IMR-90 (cell line): ENCODE measurements around the gene KLHDC2. TPM values are rescaled to one million over a fixed set of nuclear protein-coding genes. Genes with fewer than 3 reads are reported as not detected.
A peak's percentile ranks its signal among the peaks of the same experiment; 100 is the strongest.

Source experiments
- ATAC-seq: fragments of 200-7000 bp; cut with Tn5 transposase; 2 replicates; pipeline ENCODE4 v1.9.1; 2020; ENCODE audit warnings: low read depth, mild to moderate bottlenecking, moderate library complexity
- BruUV-seq: library from RNA; stranded (reverse); fragments of 400-500 nt; replicated peaks from 2 replicates; lab custom pipeline; 2021; lab: Mats Ljungman, UMichigan
- CTCF ChIA-PET: fragments of 300-600 bp; formaldehyde crosslinking; extraction: SDS; loops from one replicate; lab custom pipeline; 2021; ENCODE audit warnings: antibody characterized with exemption; lab: Yijun Ruan, JAX
- POLR2A ChIA-PET: fragments of 300-600 bp; sonication (Branson Sonifier 250); formaldehyde crosslinking; loops from one replicate; lab custom pipeline; 2022; ENCODE audit warnings: antibody characterized with exemption; ENCODE audit not compliant: unreplicated experiment; lab: Charles Lee
- DNase-seq: peaks from one replicate; pipeline ENCODE4 v3.0.0; 2013
- H2AFZ ChIP-seq: replicated peaks from 2 replicates; pipeline ENCODE3; 2013; ENCODE audit warnings: low read length, mild to moderate bottlenecking; ENCODE audit not compliant: poor library complexity
- H2AK5ac ChIP-seq: 2 replicates; pipeline ENCODE4 v1.6.1; 2013; ENCODE audit warnings: low read depth, low read length, inconsistent platforms
- H2AK9ac ChIP-seq: replicated peaks from 2 replicates; pipeline ENCODE3; 2013; ENCODE audit warnings: mild to moderate bottlenecking, low read depth, low read length, moderate library complexity; ENCODE audit not compliant: poor library complexity
- H2BK120ac ChIP-seq: 2 replicates; pipeline ENCODE4 v1.6.1; 2013; ENCODE audit warnings: low read depth, low read length, inconsistent platforms
- H2BK15ac ChIP-seq: 3 replicates; pipeline ENCODE4 v1.6.1; 2013; ENCODE audit warnings: low read depth, low read length, inconsistent platforms
- H2BK20ac ChIP-seq: 2 replicates; pipeline ENCODE4 v1.6.1; 2013; ENCODE audit warnings: low read depth, mild to moderate bottlenecking, inconsistent platforms, low read length, moderate library complexity
- H2BK5ac ChIP-seq: 2 replicates; pipeline ENCODE4 v1.6.1; 2013; ENCODE audit warnings: mild to moderate bottlenecking, low read depth, low read length, inconsistent platforms; ENCODE audit not compliant: poor library complexity, severe bottlenecking
- H3K14ac ChIP-seq: replicated peaks from 2 replicates; pipeline ENCODE4 v1.6.1; 2013; ENCODE audit warnings: low read depth, low read length, inconsistent platforms
- H3K18ac ChIP-seq: 2 replicates; pipeline ENCODE4 v1.6.1; 2013; ENCODE audit warnings: low read depth, low read length, control low read depth
- H3K23ac ChIP-seq: 2 replicates; pipeline ENCODE4 v1.6.1; 2013; ENCODE audit warnings: low read depth, low read length, inconsistent platforms
- H3K27ac ChIP-seq: 2 replicates; pipeline ENCODE4 v1.5.1; 2013; ENCODE audit warnings: mild to moderate bottlenecking, control low read depth, low read length; ENCODE audit not compliant: insufficient read depth
- H3K27me3 ChIP-seq: 2 replicates; pipeline ENCODE4 v1.6.1; 2013; ENCODE audit warnings: low read length; ENCODE audit not compliant: control insufficient read depth, insufficient read depth
- H3K36me3 ChIP-seq: 2 replicates; pipeline ENCODE4 v1.6.1; 2013; ENCODE audit warnings: low read length, mixed read lengths; ENCODE audit not compliant: control insufficient read depth, insufficient read depth
- H3K4ac ChIP-seq: 2 replicates; pipeline ENCODE4 v1.6.1; 2013; ENCODE audit warnings: low read depth, low read length, inconsistent platforms
- H3K4me1 ChIP-seq: 2 replicates; pipeline ENCODE4 v1.6.1; 2013; ENCODE audit warnings: low read length, mixed read lengths; ENCODE audit not compliant: control insufficient read depth, insufficient read depth
- H3K4me2 ChIP-seq: 2 replicates; pipeline ENCODE4 v1.6.1; 2013; ENCODE audit warnings: low read depth, mild to moderate bottlenecking, control low read depth, low read length, moderate library complexity
- H3K4me3 ChIP-seq: 2 replicates; pipeline ENCODE4 v1.5.1; 2013; ENCODE audit warnings: low read depth, mild to moderate bottlenecking, control low read depth, low read length, moderate library complexity; ENCODE audit not compliant: insufficient read depth
- H3K56ac ChIP-seq: 2 replicates; pipeline ENCODE4 v1.6.1; 2013; ENCODE audit warnings: low read length, inconsistent platforms; ENCODE audit not compliant: insufficient read depth; ENCODE audit errors: extremely low read depth
- H3K79me1 ChIP-seq, 2 experiments: 2 replicates each; pipeline ENCODE4 v1.6.1; 2013; ENCODE audit warnings: low read length in 2 of 2, inconsistent platforms in 1 of 2, low read depth in 1 of 2
- H3K9ac ChIP-seq: 2 replicates; pipeline ENCODE4 v1.6.1; 2013; ENCODE audit warnings: low read depth, low read length, control low read depth
- H3K9me1 ChIP-seq: 2 replicates; pipeline ENCODE4 v1.6.1; 2013; ENCODE audit warnings: low read length, inconsistent platforms; ENCODE audit not compliant: insufficient read depth
- H3K9me3 ChIP-seq: 2 replicates; pipeline ENCODE4 v1.6.1; 2013; ENCODE audit warnings: low read length; ENCODE audit not compliant: control insufficient read depth, insufficient read depth
- H4K20me1 ChIP-seq: 2 replicates; pipeline ENCODE4 v1.6.1; 2013; ENCODE audit warnings: low read length, inconsistent platforms; ENCODE audit not compliant: insufficient read depth
- H4K5ac ChIP-seq: 2 replicates; pipeline ENCODE4 v1.6.1; 2013; ENCODE audit warnings: mild to moderate bottlenecking, low read depth, low read length, control low read depth
- H4K8ac ChIP-seq, 2 experiments: 2 replicates each; pipeline ENCODE4 v1.6.1; 2013; ENCODE audit warnings: low read depth in 2 of 2, low read length in 2 of 2, control low read depth in 1 of 2, inconsistent platforms in 1 of 2
- H4K91ac ChIP-seq: 2 replicates; pipeline ENCODE4 v1.6.1; 2013; ENCODE audit warnings: low read depth, low read length, inconsistent platforms; ENCODE audit not compliant: insufficient read depth
- BHLHE40 ChIP-seq: fragments of 150-350 bp; IDR thresholded peaks from 2 replicates; pipeline ENCODE4 v1.6.1; 2016; ENCODE audit warnings: mild to moderate bottlenecking, low read depth, low read length
- CEBPB ChIP-seq: IDR thresholded peaks from 2 replicates; pipeline ENCODE4 v1.6.1; 2012; ENCODE audit warnings: low read depth, low read length, improper control_type of control experiment
- CHD1 ChIP-seq: IDR thresholded peaks from 2 replicates; pipeline ENCODE4 v1.6.1; 2012; ENCODE audit warnings: low read depth, low read length, improper control_type of control experiment
- CTCF ChIP-seq: conservative IDR thresholded peaks from 2 replicates; pipeline ENCODE4 v1.5.1; 2012; ENCODE audit warnings: mild to moderate bottlenecking, low read depth, low read length, improper control_type of control experiment
- FOS ChIP-seq: fragments of 150-350 bp; IDR thresholded peaks from 2 replicates; pipeline ENCODE4 v1.6.1; 2016; ENCODE audit warnings: low read depth, low read length
- MAFK ChIP-seq: IDR thresholded peaks from 2 replicates; pipeline ENCODE4 v1.6.1; 2012; ENCODE audit warnings: low read depth, low read length, improper control_type of control experiment
- MAZ ChIP-seq: IDR thresholded peaks from 2 replicates; pipeline ENCODE4 v1.6.1; 2012; ENCODE audit warnings: low read depth, mild to moderate bottlenecking, low read length, improper control_type of control experiment, moderate library complexity, borderline replicate concordance
- MXI1 ChIP-seq: IDR thresholded peaks from 2 replicates; pipeline ENCODE4 v1.6.1; 2012; ENCODE audit warnings: low read depth, mild to moderate bottlenecking, low read length, moderate library complexity, borderline replicate concordance
- NFE2L2 ChIP-seq: fragments of 150-350 bp; IDR thresholded peaks from 2 replicates; pipeline ENCODE4 v1.6.1; 2016; ENCODE audit warnings: low read depth, mild to moderate bottlenecking, low read length
- POLR2A ChIP-seq: IDR thresholded peaks from 2 replicates; pipeline ENCODE4 v1.6.1; 2012; ENCODE audit warnings: mild to moderate bottlenecking, low read depth, low read length
- RAD21 ChIP-seq: IDR thresholded peaks from 2 replicates; pipeline ENCODE4 v1.6.1; 2012; ENCODE audit warnings: low read length, improper control_type of control experiment
- RCOR1 ChIP-seq: IDR thresholded peaks from 2 replicates; pipeline ENCODE4 v1.6.1; 2012; ENCODE audit warnings: mild to moderate bottlenecking, low read length, improper control_type of control experiment; ENCODE audit not compliant: insufficient replicate concordance
- RFX5 ChIP-seq: IDR thresholded peaks from 2 replicates; pipeline ENCODE4 v1.8.0; 2012; ENCODE audit warnings: low read depth, mild to moderate bottlenecking, low read length, moderate library complexity
- SMC3 ChIP-seq: fragments of 150-350 bp; IDR thresholded peaks from 2 replicates; pipeline ENCODE4 v1.6.1; 2016; ENCODE audit warnings: low read depth, mild to moderate bottlenecking, antibody characterized with exemption, low read length, moderate library complexity
- WGBS, 2 experiments: methylation state at CpG; one replicate each; pipeline versions ENCODE4 v1.1.5 to v1.1.7; 2013; ENCODE audit warnings: missing lambda C conversion rate in 2 of 2; ENCODE audit not compliant: insufficient read length in 1 of 2; ENCODE audit errors: extremely low coverage in 2 of 2; 5-methylcytosine and 5-hydroxymethylcytosine counted together
- dilution Hi-C: fragments of 300-500 bp; cut with HindIII; formaldehyde crosslinking; loops from one replicate; pipeline ENCODE4 v1.14.3; 2018; ENCODE audit warnings: low sequenced_read_pairs; ENCODE audit not compliant: unreplicated experiment
- in situ Hi-C: fragments of 300-500 bp; cut with MboI; formaldehyde crosslinking; loops from 3 replicates; pipeline ENCODE4 v1.14.3; 2019; ENCODE audit warnings: low sequenced_read_pairs, inconsistent platforms, mixed read lengths
- intact Hi-C: fragments of 100-400 bp; cut with micrococcal nuclease; formaldehyde crosslinking; loops from 2 replicates; pipeline ENCODE4 v1.10.0; 2022
- polyA plus RNA-seq, 3 experiments: library from polyadenylated mRNA; depleted of rRNA; stranded (reverse); fragments of >200 nt; gene quantifications; 2 replicates each; pipeline ENCODE4 v1.2.3, GENCODE V29; 2012; ENCODE audit warnings: low replicate concordance in 1 of 3
- total RNA-seq: library from RNA; depleted of rRNA; stranded (reverse); fragments of >200 nt; gene quantifications from 2 replicates; pipeline ENCODE4 v1.2.3, GENCODE V29; 2012
- TF ChIP-seq, protein P1 (sequence below): fragments of 150-350 bp; IDR thresholded peaks from 2 replicates; pipeline ENCODE4 v1.6.1; 2017; ENCODE audit warnings: mild to moderate bottlenecking, antibody characterized with exemption, low read length, low read depth

Gene KLHDC2
- total and polyA plus RNA-seq, 2 of the 4 experiments (the other 2 are of a cell fraction), result 29.2 to 41.8 TPM

- Histone ChIP-seq H3K27me3 (no peaks in the 10 kb centered on the region), H3K79me1 (peaks cover 13 to 30% of the 10 kb centered on the region in 2 experiments; a peak in 3 of 4 replicates), H2AFZ (peak overlapping the region; percentile 84), H3K4me3 (no peak overlapping the region), H3K23ac (peak overlapping the region; percentile 75), H2BK15ac (no peak overlapping the region; the same call in 2 of the 3 replicates), H3K27ac (peak overlapping the region; percentile 51), H3K14ac (peak overlapping the region; percentile 88), H2BK120ac (peak overlapping the region; percentile 49), H3K9me1 (peaks cover 5% of the 10 kb centered on the region), H4K8ac (peak overlapping the region; percentile 98), H4K5ac (peak overlapping the region; percentile 86), H3K9me3 (no peaks in the 10 kb centered on the region), H4K20me1 (peaks cover 11% of the 10 kb centered on the region), H3K18ac (peak overlapping the region; percentile 2; the same call in 1 of the 2 replicates), H2BK20ac (no peak overlapping the region), H2AK5ac (peak overlapping the region; percentile 63; the same call in 1 of the 2 replicates), H3K36me3 (no peaks in the 10 kb centered on the region), H3K4ac (peak overlapping the region; percentile 76), H3K4me2 (peak overlapping the region; percentile 92), H2BK5ac (peak overlapping the region; percentile 94), H3K56ac (peak overlapping the region; percentile 95), H3K4me1 (peaks cover 9% of the 10 kb centered on the region), H3K9ac (peak overlapping the region; percentile 92; the same call in 1 of the 2 replicates), H4K91ac (peak overlapping the region; percentile 26; the same call in 1 of the 2 replicates), H2AK9ac (peak overlapping the region; percentile 44)
- intact Hi-C loops, result loop anchor here (1.0 to 5.0 kb wide), 3 partner anchors 74 to 305 kb away; partner anchors contain the start of gene KLHDC1
- ATAC-seq (no peak), DNase-seq (no peak)
- ChIA-PET POLR2A (interaction anchor here (0.6 kb wide), 1 partner anchor 38 kb away, joined by 4 read pairs; no protein-coding TSS in a partner anchor), CTCF (interaction anchor here (1.0 kb wide), 2 partner anchors 19 to 22 kb away, joined by 3 read pairs; no protein-coding TSS in a partner anchor)
- in situ Hi-C loops, result loop anchor here (5.0 to 25.0 kb wide), 3 partner anchors 75 to 305 kb away; partner anchors contain the start of genes DNAAF2 and KLHDC1
- dilution Hi-C loops, result no loop called here
- 92% methylated on average over 6 of the region's 10 CpGs; no CpG with 5 or more reads in 1 of the 2 experiments for WGBS, 2 experiments
- no peak for TF ChIP-seq RCOR1
- TF ChIP-seq NFE2L2, result no peak
- TF ChIP-seq RAD21, result no peak
- no peak for TF ChIP-seq FOS
- no peak for TF ChIP-seq SMC3
- no peak for TF ChIP-seq BHLHE40
- no peak for TF ChIP-seq MXI1
- TF ChIP-seq MAFK, result no peak
- no peak for TF ChIP-seq CEBPB
- no peak for TF ChIP-seq MAZ
- TF ChIP-seq, protein P1, sequence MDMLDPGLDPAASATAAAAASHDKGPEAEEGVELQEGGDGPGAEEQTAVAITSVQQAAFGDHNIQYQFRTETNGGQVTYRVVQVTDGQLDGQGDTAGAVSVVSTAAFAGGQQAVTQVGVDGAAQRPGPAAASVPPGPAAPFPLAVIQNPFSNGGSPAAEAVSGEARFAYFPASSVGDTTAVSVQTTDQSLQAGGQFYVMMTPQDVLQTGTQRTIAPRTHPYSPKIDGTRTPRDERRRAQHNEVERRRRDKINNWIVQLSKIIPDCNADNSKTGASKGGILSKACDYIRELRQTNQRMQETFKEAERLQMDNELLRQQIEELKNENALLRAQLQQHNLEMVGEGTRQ, result no peak
- no peak for TF ChIP-seq RFX5
- TF ChIP-seq CTCF, result no peak
- no peak for TF ChIP-seq CHD1
- TF ChIP-seq POLR2A, result no peak
- BruUV-seq, result no TSS peak
Measured at GRCh38 chr14:49766839-49767238, 1.1 kb upstream of the KLHDC2 start.
